GM21825 (cell line): Measurements from ENCODE around the gene SPTB.

Experiments used
- ATAC-seq: cut with Tn5 transposase; IDR thresholded peaks from one replicate; pipeline ENCODE4 v1.9.1; 2021; ENCODE audit warnings: mild to moderate bottlenecking, moderate library complexity; ENCODE audit not compliant: unreplicated experiment

The SPTB gene

DNA sequence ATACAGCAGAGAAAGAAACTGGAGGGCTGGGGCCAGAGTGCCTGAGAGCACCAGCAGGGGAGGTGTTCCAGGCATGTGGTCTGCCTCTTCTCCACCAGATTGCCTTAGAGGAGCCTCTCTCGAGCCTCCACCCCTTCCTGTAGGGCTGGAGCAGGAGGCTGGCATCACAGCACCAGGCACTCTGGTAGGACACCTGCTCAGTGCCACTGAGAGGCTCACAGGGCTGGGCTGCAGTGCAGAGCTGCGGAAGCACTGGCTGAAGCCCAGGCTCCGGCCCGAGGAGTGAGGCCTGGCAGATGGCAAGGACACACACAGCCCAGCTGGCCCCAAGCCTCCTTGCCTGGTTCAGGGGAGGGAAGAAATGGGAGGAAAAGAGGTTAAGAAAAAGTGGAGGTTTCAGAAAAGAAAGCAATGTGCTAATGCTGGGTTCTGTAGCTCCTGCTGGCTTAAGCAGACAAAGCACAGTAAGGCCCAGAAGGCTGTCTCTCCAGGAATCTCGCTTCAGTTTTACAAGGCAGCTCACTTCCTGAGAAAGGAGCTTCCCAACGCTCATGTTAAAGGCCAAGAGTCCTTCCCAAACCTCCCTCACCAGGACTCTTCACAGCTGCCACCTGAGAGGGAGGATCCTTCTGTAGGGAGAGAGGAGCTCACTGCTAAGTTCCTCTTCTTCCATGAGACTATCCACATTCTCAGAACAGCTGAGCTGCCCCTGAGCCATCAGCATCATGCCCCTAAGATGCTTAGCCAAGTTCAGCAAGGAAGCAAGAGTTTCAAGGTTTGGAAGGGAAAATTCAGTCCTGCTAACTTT lies 23.8 kb downstream of the SPTB start:
- ATAC-seq: no peak

DNA sequence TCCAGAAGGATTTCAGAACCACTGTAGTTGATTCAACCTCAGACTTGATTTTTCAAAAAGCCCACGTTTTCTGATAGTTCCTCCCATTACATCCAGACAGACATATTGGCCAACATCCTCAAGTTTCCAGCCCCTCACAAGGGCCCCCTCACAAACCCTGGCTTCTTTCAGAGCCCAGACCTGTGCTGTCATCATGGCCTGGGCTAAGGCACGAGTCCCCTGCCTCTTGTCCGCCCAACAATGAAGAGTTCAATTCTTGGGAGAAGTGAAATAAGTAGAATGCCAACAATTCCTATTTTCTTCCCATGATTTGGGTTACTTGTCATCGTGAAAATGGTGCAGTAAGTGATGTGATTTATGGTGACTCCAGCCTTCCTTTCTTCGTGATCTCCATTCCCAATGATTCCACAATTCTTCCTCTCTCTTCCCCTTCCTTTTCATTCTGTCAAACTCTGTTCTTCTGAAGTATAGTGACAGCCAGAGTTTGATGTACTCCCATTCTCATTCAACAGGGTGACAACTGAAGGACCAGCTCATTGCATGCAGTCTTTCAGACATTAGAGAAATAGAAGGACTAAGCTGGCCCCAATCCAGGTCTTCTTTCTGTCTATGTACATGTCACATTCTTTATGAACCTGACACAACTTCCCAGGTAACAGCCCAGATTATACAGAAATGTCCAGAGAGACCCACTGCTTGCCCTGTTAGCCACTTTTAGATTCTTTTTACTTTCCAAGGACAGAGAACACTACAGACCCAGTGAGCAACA lies 29.2 kb downstream of the SPTB start:
- no peak for ATAC-seq

GRCh38 chr14:64849940-64850339 lies 29.8 kb downstream of the SPTB start:
- no peak for ATAC-seq

- no peak for ATAC-seq
Observed at GRCh38 chr14:64848239-64848638, 31.5 kb downstream of the SPTB start.

- no peak for ATAC-seq
Observed at GRCh38 chr14:64846319-64846718, 33.4 kb downstream of the SPTB start.

- no peak for ATAC-seq
Observed at GRCh38 chr14:64845878-64846277, 33.8 kb downstream of the SPTB start.

- ATAC-seq: no peak
Observed at GRCh38 chr14:64844969-64845536, 34.7 kb downstream of the SPTB start.

DNA sequence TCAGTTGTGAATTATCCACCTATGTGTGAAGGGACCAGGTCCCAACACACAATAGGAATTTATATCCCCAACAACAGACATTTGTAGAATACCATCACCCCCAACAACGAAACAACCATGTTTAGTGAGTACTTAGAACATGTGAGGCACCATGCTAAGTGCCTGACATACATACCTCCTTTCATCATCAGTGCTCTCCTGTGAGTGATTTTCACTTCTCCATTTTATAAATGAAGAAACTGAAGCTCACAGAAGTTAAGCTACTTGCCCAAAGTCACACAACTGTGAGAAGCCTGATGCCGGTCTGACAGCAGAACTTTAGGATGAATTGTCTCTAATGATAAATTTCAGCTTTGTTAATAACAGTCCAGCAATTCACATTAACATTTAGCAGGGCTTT lies 35.4 kb downstream of the SPTB start:
- peak; percentile 63 for ATAC-seq

DNA sequence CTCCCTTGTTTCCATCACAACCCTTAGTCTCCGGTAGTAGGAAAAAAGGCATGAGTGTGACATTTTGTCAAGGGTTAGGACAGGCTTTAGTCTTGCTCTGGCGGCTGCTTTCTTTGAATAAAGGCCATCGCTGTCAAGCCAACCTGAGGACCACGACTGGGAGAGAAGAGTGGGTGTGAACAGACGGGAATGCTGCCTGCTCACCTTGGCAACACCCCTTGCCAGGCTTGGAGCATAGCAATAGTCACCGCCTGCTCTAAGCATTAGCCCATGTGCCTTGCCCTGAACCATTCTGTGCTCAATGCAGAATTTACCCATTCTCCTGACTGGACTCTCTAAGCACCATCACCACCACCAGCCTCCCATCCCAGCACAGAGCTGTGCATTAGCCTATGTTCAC lies 36.2 kb downstream of the SPTB start:
- ATAC-seq: no peak

DNA sequence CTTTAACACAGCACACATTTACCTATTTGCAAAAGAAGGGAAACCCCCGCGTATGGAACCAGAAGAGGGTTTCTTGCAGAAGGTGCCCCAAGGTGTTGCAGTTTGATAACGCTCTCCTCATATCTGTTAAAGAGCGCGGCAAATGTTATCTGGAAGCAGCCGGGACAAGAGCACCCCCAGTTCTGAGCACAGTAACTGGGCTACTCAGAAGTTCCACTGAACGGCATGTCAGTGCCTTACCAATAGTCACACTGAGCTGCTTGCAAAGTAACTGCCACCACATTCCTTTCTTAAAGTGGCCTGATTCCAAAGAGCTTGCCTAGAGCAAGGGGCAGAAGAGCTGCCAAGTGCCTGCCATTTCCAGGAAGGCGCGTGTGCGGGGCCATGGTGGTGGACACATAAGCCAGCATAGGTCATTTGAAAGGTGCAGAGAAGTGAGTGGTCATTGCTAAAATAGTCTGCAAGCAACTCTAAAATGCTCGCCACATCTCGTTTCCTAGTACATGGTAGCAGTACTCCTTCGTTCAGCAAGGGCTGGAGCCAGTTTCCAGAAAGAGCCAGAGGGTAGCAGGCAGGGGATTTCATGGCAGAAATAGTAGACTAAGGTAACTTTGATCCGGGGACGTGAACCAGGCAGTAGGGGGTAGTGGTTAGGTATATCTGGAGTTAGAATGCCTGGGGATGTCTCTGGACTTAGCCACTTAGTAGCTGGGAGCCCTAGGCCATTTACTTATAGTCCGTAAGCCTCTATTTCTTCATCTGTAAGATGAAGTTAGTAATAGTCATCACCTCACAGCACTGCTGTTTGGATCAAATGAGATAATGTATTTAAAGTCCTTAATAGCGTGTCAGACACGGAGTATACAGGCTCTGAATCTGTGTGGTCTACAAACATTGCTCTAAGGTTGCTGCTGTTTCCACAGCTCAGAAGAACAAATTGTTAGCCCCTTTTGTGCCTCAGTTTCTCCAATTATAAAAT lies 37.6 kb downstream of the SPTB start:
- ATAC-seq: no peak

GRCh38 chr14:64841121-64841651 lies 38.5 kb downstream of the SPTB start:
- ATAC-seq: no peak

DNA sequence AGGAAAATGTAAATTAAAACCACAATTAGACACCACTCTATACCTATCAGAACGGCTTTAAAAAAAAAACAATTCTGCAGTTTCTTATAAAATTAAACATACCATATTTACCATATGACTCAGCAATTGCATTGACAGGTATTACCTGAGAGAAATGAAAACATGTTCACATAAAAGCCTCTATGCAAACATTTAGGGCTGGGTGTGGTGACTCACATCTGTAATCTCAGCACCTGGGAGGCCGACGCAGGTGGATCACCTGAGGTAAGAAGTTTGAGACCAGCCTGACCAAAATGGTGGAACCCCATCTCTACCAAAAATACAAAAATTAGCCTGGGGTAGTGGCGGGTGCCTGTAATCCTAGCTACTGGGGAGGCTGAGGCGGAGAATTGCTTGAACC lies 41.1 kb downstream of the SPTB start:
- no peak for ATAC-seq

DNA sequence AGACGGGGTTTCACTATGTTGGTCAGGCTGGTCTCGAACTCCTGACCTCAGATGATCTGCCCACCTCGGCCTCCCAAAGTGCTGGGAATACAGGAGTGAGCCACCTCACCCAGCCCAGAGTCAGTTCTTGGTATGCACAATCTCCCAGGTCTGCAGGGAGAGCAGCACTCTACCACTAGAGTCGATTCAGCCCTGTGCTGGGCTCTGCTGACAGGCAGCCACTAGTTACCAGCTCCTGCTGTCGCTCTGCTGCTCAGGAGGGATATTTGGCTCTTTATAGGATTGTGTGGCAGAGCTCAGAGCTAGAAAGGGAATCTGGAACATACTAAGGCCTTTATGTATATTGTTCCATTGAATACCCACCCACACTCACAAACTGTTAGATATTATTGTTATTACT lies 44.3 kb downstream of the SPTB start:
- ATAC-seq: no peak

DNA sequence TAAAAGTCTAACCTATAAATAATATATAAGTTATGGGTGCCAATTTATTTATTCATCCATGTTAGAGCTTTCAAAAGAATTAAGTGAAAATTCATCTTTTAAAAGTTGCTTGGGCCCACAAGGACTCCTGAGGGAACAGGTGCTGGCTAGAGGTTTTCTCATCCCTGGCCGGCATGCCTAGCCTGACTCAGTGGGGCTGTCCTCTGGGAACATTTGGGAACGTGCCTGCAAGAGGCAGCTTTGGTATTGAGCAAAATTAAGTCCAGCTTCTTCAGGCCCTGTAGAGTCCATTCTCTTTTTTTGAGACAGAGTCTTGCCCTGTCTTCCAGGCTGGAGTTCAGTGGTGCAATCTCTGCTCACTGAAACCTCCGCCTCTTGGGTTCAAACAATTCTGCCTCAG lies 44.7 kb downstream of the SPTB start:
- ATAC-seq: no peak

- no peak for ATAC-seq
Observed at GRCh38 chr14:64831419-64831818, 48.3 kb downstream of the SPTB start.

DNA sequence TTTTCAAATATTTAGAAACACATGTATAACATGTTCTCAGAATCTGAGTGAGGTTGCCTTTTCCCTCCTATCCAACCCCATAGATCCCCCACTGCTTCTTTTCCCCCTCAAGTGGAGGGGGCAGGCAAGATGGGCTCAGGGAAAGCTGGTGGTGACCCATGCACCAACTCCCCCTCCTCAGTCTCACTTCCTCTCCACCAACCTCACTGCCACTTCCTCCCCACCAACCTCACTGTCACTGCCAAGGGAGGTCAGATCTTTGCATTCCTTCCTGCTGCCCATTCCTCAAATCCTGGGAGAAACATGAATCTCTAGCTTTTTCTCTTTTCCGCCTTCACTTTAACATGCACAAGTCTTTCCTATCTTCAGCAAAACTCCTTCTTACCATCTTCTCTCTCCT lies 48.7 kb downstream of the SPTB start:
- no peak for ATAC-seq

GRCh38 chr14:64828071-64828470 lies 51.6 kb downstream of the SPTB start:
- no peak for ATAC-seq

DNA sequence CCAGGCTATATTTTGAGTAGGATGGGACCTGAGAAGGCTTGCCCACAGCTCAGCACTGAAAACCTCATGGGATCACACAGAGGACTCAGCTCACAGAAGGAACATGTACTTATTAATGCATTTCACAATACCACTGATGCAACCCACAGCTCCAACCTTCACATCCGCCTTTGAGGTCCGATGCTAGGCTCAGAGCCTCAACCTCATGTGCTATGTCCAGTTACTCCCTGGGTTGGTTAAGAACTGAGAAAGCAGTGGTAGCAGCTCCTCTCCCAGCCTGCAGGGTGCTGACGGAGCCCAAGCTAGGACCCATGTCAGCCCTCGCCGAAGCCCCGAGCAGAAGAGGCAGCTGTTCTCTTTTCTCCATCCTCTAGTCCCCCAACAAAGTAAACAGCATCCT lies 52.9 kb downstream of the SPTB start:
- no peak for ATAC-seq

DNA sequence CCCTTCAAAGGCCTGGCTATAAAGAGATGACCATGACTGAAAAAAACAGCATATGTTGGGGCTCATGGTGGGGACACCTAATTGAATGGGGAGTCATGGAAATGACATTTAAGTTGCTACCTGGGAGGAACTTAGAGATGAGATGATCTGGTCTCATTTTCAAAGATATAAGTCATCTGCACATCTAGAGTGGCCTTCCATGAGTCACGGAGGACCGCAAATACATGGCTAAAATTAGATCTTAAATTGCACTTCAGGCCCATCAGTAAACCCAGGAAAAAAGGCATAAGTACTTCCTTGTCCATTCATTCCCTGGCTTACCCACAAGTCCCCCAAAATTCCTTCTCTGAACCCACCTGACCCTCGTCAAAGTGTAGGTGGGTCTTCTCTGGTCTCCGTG lies 53.4 kb downstream of the SPTB start:
- no peak for ATAC-seq

GRCh38 chr14:64825509-64825908 lies 54.2 kb downstream of the SPTB start:
- ATAC-seq: no peak

- ATAC-seq: no peak
Observed at GRCh38 chr14:64825006-64825405, 54.7 kb downstream of the SPTB start.
